Suprapubic skin (tissue), 4 donors: Measurements from ENCODE around the gene ZBTB5. TPM values are rescaled to one million over a fixed set of nuclear protein-coding genes. Genes with fewer than 3 reads are reported as not detected.

Source experiments
- DNase-seq, 2 donors: peaks; one replicate each; pipeline ENCODE4 v3.0.0-alpha.2; 2019; ENCODE audit warnings: low spot score in 2 of 2
- H3K27ac ChIP-seq: fragments of 200-600 bp; sonication (generic); one replicate; pipeline ENCODE4 v1.5.1; 2019
- H3K27me3 ChIP-seq: fragments of 200-600 bp; sonication (generic); one replicate; pipeline ENCODE4 v1.5.1; 2019
- H3K36me3 ChIP-seq: fragments of 200-600 bp; sonication (generic); one replicate; pipeline ENCODE4 v1.5.1; 2019
- H3K4me1 ChIP-seq: fragments of 200-600 bp; sonication (generic); one replicate; pipeline ENCODE4 v1.5.1; 2019
- H3K4me3 ChIP-seq: fragments of 200-600 bp; sonication (generic); one replicate; pipeline ENCODE4 v1.5.1; 2019; ENCODE audit warnings: mild to moderate bottlenecking
- H3K9me3 ChIP-seq: fragments of 200-600 bp; sonication (generic); one replicate; pipeline ENCODE4 v1.5.1; 2019
- CTCF ChIP-seq, 2 donors: fragments of 200-600 bp in 1 of 2; fragments of 450-650 bp in 1 of 2; sonication (generic) in 1 of 2; IDR thresholded peaks; one replicate each; pipeline ENCODE4 v1.5.1; 2016 to 2019; ENCODE audit warnings: antibody characterized with exemption in 2 of 2, mild to moderate bottlenecking in 1 of 2, moderate library complexity in 1 of 2
- EP300 ChIP-seq: sonication (generic); formaldehyde crosslinking; IDR thresholded peaks from one replicate; pipeline ENCODE4 v1.6.1; 2017; ENCODE audit warnings: antibody characterized with exemption
- POLR2A ChIP-seq, 2 donors: fragments of 450-650 bp; IDR thresholded peaks; one replicate each; pipeline ENCODE4 v1.6.1; 2017; ENCODE audit warnings: antibody characterized with exemption in 2 of 2, mild to moderate bottlenecking in 2 of 2, moderate library complexity in 2 of 2
- POLR2AphosphoS5 ChIP-seq, 3 donors: sonication (generic); formaldehyde crosslinking; IDR thresholded peaks; one replicate each; pipeline ENCODE4 v1.6.1; 2017; ENCODE audit warnings: antibody characterized with exemption in 3 of 3
- WGBS: methylation state at CpG from one replicate; pipeline ENCODE4 v1.1.5; 2018; 5-methylcytosine and 5-hydroxymethylcytosine counted together
- total RNA-seq, 4 donors: library from RNA; depleted of rRNA; stranded (reverse); fragments of >200 nt; gene quantifications; one replicate each; pipeline ENCODE4 v1.1.0, GENCODE V29; 2016

ZBTB5 gene
- total RNA-seq, 4 donors from 2014 or later = 18.0 to 24.7 (median 23.5) TPM

DNA sequence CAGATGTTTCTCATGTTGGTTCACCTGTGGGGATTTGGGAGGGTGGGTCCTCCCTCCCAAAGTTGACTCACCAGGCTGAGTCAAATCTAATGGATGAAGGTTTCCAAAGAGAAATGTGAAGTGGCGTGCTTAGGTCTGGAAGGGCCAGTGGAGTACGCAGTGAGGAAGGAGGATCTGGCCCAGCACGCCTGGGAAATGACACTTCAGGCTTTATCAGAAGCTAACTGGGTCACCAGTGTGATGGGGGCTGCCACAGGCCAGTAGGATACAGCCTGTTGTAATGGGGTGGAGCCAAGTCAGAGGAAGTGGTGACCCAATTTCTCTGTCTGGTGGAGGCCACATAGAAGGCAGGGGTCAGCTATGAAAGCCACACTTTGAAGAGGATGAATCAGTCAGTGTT is 38.5 kb upstream of the ZBTB5 start:
- peaks cover 75% of the 10 kb centered on the region for H3K36me3 ChIP-seq

DNA sequence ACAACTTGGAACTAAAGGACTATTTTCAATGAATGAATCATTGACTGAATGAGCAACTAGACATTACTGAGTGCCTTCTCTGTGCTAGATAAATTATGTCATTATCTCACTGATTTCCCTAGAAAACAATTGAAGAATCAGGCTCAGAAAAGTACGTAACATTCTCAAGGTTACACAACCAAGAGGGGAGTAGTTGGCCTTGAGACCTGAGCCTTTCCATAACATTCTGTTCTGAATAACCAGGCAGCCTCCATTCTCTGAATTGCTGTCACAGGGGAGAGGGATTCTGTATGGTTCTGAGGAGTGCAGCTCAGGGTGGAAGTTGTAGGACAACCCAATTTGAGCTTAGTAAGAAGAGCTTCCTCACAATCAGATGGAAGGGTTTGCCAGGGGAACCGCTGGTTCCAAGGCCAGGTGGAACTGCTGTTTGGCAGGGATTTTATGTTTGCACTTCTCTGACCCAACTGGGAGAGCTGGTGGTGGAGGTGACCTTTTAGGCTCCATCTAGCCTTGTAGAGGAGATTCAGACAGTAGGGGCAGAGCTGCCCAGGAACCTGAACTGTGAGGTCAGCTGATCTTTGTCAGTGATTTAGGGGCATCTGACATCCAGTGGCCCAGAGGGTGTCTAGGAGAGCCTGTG is 36.8 kb upstream of the ZBTB5 start:
- H3K36me3 ChIP-seq = peaks cover 76% of the 10 kb centered on the region
- H3K4me3 ChIP-seq = no peak overlapping the region
- H3K27me3 ChIP-seq = no peaks in the 10 kb centered on the region
- no peak for DNase-seq
- H3K9me3 ChIP-seq = no peaks in the 10 kb centered on the region
- no peaks in the 10 kb centered on the region for H3K4me1 ChIP-seq
- TF ChIP-seq EP300 (no peak), CTCF (IDR thresholded peaks at IDR 0.05) (no peak), POLR2AphosphoS5 (IDR thresholded peaks at IDR 0.05) (no peak), POLR2A (IDR thresholded peaks at IDR 0.05) (no peak)
- H3K27ac ChIP-seq = no peak overlapping the region
- WGBS = 58% methylated on average over 2 of the region's 2 CpGs

More for the DNA sequence above, 38.5 kb upstream of the ZBTB5 start:
- TF ChIP-seq POLR2AphosphoS5 (IDR thresholded peaks at IDR 0.05) (no peak), EP300 (no peak), POLR2A (IDR thresholded peaks at IDR 0.05) (no peak), CTCF (IDR thresholded peaks at IDR 0.05) (no peak)
- Histone ChIP-seq H3K9me3 (no peaks in the 10 kb centered on the region), H3K4me3 (no peak overlapping the region), H3K27me3 (no peaks in the 10 kb centered on the region), H3K27ac (no peak overlapping the region), H3K4me1 (no peaks in the 10 kb centered on the region)
- DNase-seq = no peak
- 100% methylated on average over 3 of the region's 3 CpGs for WGBS

GRCh38 chr9:37499297-37499696 is 34.0 kb upstream of the ZBTB5 start:
- H3K4me3 ChIP-seq = no peak overlapping the region
- TF ChIP-seq POLR2A (IDR thresholded peaks at IDR 0.05) (no peak), EP300 (no peak), POLR2AphosphoS5 (IDR thresholded peaks at IDR 0.05) (no peak), CTCF (IDR thresholded peaks at IDR 0.05) (no peak)
- no peaks in the 10 kb centered on the region for H3K27me3 ChIP-seq
- H3K4me1 ChIP-seq = no peaks in the 10 kb centered on the region
- H3K27ac ChIP-seq = no peak overlapping the region
- WGBS = 81% methylated on average over 6 of the region's 6 CpGs
- H3K9me3 ChIP-seq = no peaks in the 10 kb centered on the region
- DNase-seq = no peak
- peaks cover 89% of the 10 kb centered on the region for H3K36me3 ChIP-seq

DNA sequence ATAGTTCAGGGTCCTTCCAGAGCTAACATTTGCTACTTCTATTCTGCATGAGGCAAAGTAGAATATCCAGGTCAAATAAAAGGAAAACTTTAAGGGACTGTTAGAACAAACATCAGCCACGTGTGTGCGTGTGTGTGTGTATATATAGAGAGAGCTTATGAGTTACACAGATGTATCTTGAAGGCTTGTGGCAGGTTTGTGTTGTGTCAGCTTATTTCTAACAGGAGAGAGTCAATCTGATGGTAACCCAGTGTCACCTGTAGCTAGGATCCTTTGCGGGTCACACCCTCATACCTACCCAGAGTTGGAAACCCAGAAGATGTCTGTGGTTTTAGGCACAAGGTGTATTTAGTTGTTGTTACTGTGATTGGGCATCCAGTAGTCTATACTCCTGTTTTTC is 33.2 kb upstream of the ZBTB5 start:
- Histone ChIP-seq H3K4me1 (no peaks in the 10 kb centered on the region), H3K9me3 (no peaks in the 10 kb centered on the region), H3K4me3 (no peak overlapping the region), H3K27me3 (no peaks in the 10 kb centered on the region), H3K36me3 (peaks cover 90% of the 10 kb centered on the region), H3K27ac (no peak overlapping the region)
- no peak for TF ChIP-seq POLR2AphosphoS5 (IDR thresholded peaks at IDR 0.05)
- no peak for TF ChIP-seq POLR2A (IDR thresholded peaks at IDR 0.05)
- TF ChIP-seq CTCF (IDR thresholded peaks at IDR 0.05) = no peak
- TF ChIP-seq EP300 = no peak
- WGBS = 54% methylated on average over 3 of the region's 3 CpGs
- no peak for DNase-seq

GRCh38 chr9:37497320-37497719 is 32.1 kb upstream of the ZBTB5 start:
- Histone ChIP-seq H3K27ac (no peak overlapping the region), H3K27me3 (no peaks in the 10 kb centered on the region), H3K9me3 (no peaks in the 10 kb centered on the region), H3K36me3 (peaks cover 90% of the 10 kb centered on the region), H3K4me1 (no peaks in the 10 kb centered on the region), H3K4me3 (no peak overlapping the region)
- no peak for DNase-seq
- no peak for TF ChIP-seq POLR2AphosphoS5 (IDR thresholded peaks at IDR 0.05)
- TF ChIP-seq POLR2A (IDR thresholded peaks at IDR 0.05) = no peak
- no peak for TF ChIP-seq EP300
- 92% methylated on average over 3 of the region's 3 CpGs for WGBS

GRCh38 chr9:37496020-37496419 is 30.8 kb upstream of the ZBTB5 start:
- WGBS = 66% methylated on average over 4 of the region's 4 CpGs
- H3K27me3 ChIP-seq = no peaks in the 10 kb centered on the region
- H3K9me3 ChIP-seq = no peaks in the 10 kb centered on the region
- H3K4me1 ChIP-seq = no peaks in the 10 kb centered on the region
- H3K27ac ChIP-seq = no peak overlapping the region
- no peak overlapping the region for H3K4me3 ChIP-seq
- TF ChIP-seq CTCF (IDR thresholded peaks at IDR 0.05) (no peak), POLR2A (IDR thresholded peaks at IDR 0.05) (no peak), EP300 (no peak)
- H3K36me3 ChIP-seq = peaks cover 90% of the 10 kb centered on the region
- no peak for DNase-seq
